Measurements from ENCODE around the gene MEIG1.
"Not testable (repeated sequence)": the region's sequence is repeated elsewhere in the genome, so short reads cannot be mapped to it uniquely, and the experiment has no call there.

DNA sequence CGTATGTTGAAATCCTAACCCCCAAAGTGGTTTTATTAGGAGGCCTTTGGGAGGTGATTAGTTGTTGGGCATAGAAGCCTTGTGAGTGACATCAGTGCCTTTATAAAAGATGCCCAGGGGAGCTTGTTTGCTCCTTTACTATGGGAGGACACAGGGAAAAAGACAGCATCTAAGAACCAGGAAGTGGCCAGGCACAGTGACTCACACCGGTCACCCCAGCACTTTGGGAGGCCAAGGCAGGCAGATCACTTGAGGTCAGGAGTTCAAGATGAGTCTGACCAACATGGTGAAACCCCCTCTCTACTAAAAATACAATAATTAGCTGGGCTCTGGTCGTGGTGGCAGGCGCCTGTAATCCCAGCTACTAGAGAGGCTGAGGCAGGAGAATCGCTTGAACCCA lies 61.8 kb downstream of the MEIG1 start:
- TF ChIP-seq CTCF, POLR2A (IDR thresholded peaks at IDR 0.05): not testable (repeated sequence)
